ENCODE data around the gene TMEM129.
A peak's percentile ranks its signal among the peaks of the same experiment; 100 is the strongest.

TMEM129 gene

DNA sequence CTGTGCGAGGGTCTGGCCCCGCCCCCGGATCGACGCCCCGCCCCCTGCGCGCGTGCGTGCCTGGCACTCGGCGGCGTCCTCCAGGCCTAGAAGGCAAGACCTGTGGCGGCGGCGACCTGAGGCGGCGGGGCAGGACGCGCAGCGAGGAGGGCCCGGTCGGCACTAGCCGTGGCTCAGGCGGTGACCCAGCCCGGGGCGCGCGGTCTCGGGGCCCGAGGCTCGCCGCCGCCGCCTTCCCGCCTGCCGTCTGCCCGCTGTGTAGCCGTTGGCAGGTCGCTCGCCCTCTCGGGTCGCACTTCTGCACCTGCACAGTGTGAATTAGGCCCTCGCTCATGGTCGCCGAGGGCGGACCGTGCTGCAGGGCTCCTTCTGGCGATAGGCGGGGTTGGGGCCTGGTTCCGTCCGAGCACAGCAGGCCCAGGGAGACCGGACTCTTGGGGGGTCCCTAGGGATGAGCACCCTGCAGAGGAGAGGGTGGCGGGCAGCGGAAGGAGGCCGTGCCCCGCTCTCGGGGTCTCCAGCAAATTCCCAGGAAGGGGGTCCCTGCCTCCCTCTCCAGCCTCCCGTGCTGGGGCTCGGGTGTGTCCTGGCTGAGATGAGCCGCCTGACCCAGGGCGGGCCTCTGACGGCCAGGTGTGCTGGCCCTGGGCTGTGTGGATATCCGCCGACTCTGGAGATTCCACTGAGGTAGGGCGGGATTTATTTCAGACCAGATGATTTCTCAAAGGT is 36.5 kb downstream of the TMEM129 start:
- H3K56ac ChIP-seq (ENCODE audit: low read length): peak overlapping the region; percentile 79
- no peak for DNase-seq

GRCh38 chr4:1683736-1684505 is 37.2 kb downstream of the TMEM129 start, which contains the start of gene FAM53A:
TSS of gene FAM53A (minus strand) at chr4:1684313. CDS start at chr4:1668741, 15,572 bp downstream.
- Histone ChIP-seq H3K27ac (ENCODE audit: low read depth, low read length) (no peak within 1 kb of the TSS), H2BK15ac (replicated peaks; ENCODE audit: low read depth) (no peak within 1 kb of the TSS), H3K18ac (ENCODE audit: low read length) (peak within 1 kb of the TSS; percentile 20), H3K4me3 (ENCODE audit: low read length) (peak within 1 kb of the TSS; percentile 26), H2BK5ac (ENCODE audit: low read length) (no peak within 1 kb of the TSS), H2AK5ac (ENCODE audit: low read length) (no peak within 1 kb of the TSS), H3K56ac (ENCODE audit: low read length) (peak within 1 kb of the TSS; percentile 93), H3K27me3 (ENCODE audit: insufficient read depth, low read length, poor library complexity) (peaks cover 9% of the 10 kb centered on the region), H3K79me1 (ENCODE audit: low read length) (no peaks in the 10 kb centered on the region), H3K4ac (ENCODE audit: low read depth, low read length) (no peak within 1 kb of the TSS), H3K4me1 (ENCODE audit: control insufficient read depth, low read depth, low read length) (no peaks in the 10 kb centered on the region), H3K79me2 (ENCODE audit: control insufficient read depth, insufficient read depth, low read length) (no peaks in the 10 kb centered on the region), H2BK120ac (ENCODE audit: low read depth, low read length) (no peak within 1 kb of the TSS), H3K36me3 (ENCODE audit: control insufficient read depth, insufficient read depth, low read length) (no peaks in the 10 kb centered on the region), H3K4me2 (ENCODE audit: low read length) (peak within 1 kb of the TSS; percentile 62), H4K5ac (ENCODE audit: low read length) (no peak within 1 kb of the TSS), H3K9ac (ENCODE audit: low read length) (peak within 1 kb of the TSS; percentile 72), H4K8ac (ENCODE audit: low read depth, low read length) (no peak within 1 kb of the TSS), H3K23ac (ENCODE audit: low read length) (no peak within 1 kb of the TSS)
- no CpG with 5 or more reads among the region's 118 CpGs for WGBS (ENCODE audit: extremely low coverage, insufficient coverage, low lambda C conversion rate)
- peak; percentile 85 for DNase-seq

More for the DNA sequence above, 36.5 kb downstream of the TMEM129 start:
- no peak overlapping the region for H3K27ac ChIP-seq (ENCODE audit: low read depth, low read length)
- no peak overlapping the region for H2AK5ac ChIP-seq (ENCODE audit: low read length)
- no peaks in the 10 kb centered on the region for H3K36me3 ChIP-seq (ENCODE audit: control insufficient read depth, insufficient read depth, low read length)
- no peak overlapping the region for H4K5ac ChIP-seq (ENCODE audit: low read length)
- H3K4me3 ChIP-seq (ENCODE audit: low read length): no peak overlapping the region
- H4K8ac ChIP-seq (ENCODE audit: low read depth, low read length): no peak overlapping the region
- H3K27me3 ChIP-seq (ENCODE audit: insufficient read depth, low read length, poor library complexity): peaks cover 9% of the 10 kb centered on the region
- no peaks in the 10 kb centered on the region for H3K4me1 ChIP-seq (ENCODE audit: control insufficient read depth, low read depth, low read length)
- H3K79me2 ChIP-seq (ENCODE audit: control insufficient read depth, insufficient read depth, low read length): no peaks in the 10 kb centered on the region
- H3K4ac ChIP-seq (ENCODE audit: low read depth, low read length): no peak overlapping the region
- no CpG with 5 or more reads among the region's 66 CpGs for WGBS (ENCODE audit: extremely low coverage, insufficient coverage, low lambda C conversion rate)
- H3K23ac ChIP-seq (ENCODE audit: low read length): no peak overlapping the region
- no peak overlapping the region for H2BK5ac ChIP-seq (ENCODE audit: low read length)
- H2BK120ac ChIP-seq (ENCODE audit: low read depth, low read length): no peak overlapping the region
- no peaks in the 10 kb centered on the region for H3K79me1 ChIP-seq (ENCODE audit: low read length)
- H3K9ac ChIP-seq (ENCODE audit: low read length): peak overlapping the region; percentile 40
- H2BK15ac ChIP-seq (replicated peaks; ENCODE audit: low read depth): no peak overlapping the region
- peak overlapping the region; percentile 25 for H3K4me2 ChIP-seq (ENCODE audit: low read length)
- no peak overlapping the region for H3K18ac ChIP-seq (ENCODE audit: low read length)

DNA sequence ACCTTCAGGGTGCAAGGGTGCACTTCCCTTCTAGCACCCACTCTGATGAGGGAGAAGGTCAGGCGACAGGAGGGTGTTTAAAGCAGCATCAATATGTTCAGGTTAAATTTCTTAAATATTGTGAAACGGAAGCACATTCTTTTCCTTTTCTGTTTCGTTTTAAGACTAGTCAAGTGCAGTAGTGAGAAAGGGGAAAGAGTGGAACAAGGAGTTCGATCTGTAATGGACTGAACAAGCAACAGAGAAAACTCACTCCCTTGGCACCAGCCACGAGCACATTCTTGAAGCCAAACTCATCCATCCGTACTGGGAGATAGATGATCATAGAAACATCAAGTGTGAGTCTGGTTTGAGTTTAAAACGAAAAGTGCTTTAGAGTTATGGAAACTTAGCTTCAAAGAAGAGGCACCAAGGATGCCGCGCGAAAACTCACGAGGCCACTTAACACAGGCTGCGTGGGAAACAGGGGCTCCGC is 37.8 kb downstream of the TMEM129 start:
- H2BK15ac ChIP-seq (replicated peaks; ENCODE audit: low read depth): no peak overlapping the region
- H3K36me3 ChIP-seq (ENCODE audit: control insufficient read depth, insufficient read depth, low read length): no peaks in the 10 kb centered on the region
- no peaks in the 10 kb centered on the region for H3K79me1 ChIP-seq (ENCODE audit: low read length)
- H3K4me1 ChIP-seq (ENCODE audit: control insufficient read depth, low read depth, low read length): no peaks in the 10 kb centered on the region
- DNase-seq: no peak
- H3K18ac ChIP-seq (ENCODE audit: low read length): peak overlapping the region; percentile 20
- H4K5ac ChIP-seq (ENCODE audit: low read length): no peak overlapping the region
- H3K27me3 ChIP-seq (ENCODE audit: insufficient read depth, low read length, poor library complexity): peaks cover 9% of the 10 kb centered on the region
- H2BK5ac ChIP-seq (ENCODE audit: low read length): no peak overlapping the region
- no peaks in the 10 kb centered on the region for H3K79me2 ChIP-seq (ENCODE audit: control insufficient read depth, insufficient read depth, low read length)
- no peak overlapping the region for H3K4ac ChIP-seq (ENCODE audit: low read depth, low read length)
- peak overlapping the region; percentile 93 for H3K56ac ChIP-seq (ENCODE audit: low read length)
- peak overlapping the region; percentile 62 for H3K4me2 ChIP-seq (ENCODE audit: low read length)
- no peak overlapping the region for H3K23ac ChIP-seq (ENCODE audit: low read length)
- WGBS (ENCODE audit: extremely low coverage, insufficient coverage, low lambda C conversion rate): no CpG with 5 or more reads among the region's 13 CpGs
- H3K27ac ChIP-seq (ENCODE audit: low read depth, low read length): no peak overlapping the region
- no peak overlapping the region for H2AK5ac ChIP-seq (ENCODE audit: low read length)
- H4K8ac ChIP-seq (ENCODE audit: low read depth, low read length): no peak overlapping the region
- H2BK120ac ChIP-seq (ENCODE audit: low read depth, low read length): no peak overlapping the region
- H3K9ac ChIP-seq (ENCODE audit: low read length): peak overlapping the region; percentile 72
- H3K4me3 ChIP-seq (ENCODE audit: low read length): no peak overlapping the region

DNA sequence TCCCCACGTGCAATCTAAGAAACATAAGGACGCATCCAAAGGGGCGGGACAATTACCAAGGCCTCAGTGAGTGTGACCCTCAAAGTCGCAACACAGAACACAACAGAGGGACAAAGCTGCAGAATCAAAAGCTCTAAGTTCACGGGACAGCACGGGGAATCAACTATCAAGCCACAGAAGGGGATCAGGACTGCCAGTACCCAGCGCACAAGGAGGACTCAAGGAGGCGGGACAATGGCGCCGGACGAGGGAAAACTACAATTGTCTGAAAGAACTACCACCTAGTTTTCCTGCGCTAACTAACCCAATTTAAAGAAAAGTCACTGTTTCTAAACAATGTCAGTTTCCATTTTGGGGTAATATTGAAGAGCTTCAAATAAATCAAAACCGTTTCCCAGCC is 38.3 kb downstream of the TMEM129 start:
- Histone ChIP-seq H3K4me1 (ENCODE audit: control insufficient read depth, low read depth, low read length) (no peaks in the 10 kb centered on the region), H2AK5ac (ENCODE audit: low read length) (no peak overlapping the region), H2BK120ac (ENCODE audit: low read depth, low read length) (no peak overlapping the region), H3K4me2 (ENCODE audit: low read length) (no peak overlapping the region), H3K23ac (ENCODE audit: low read length) (no peak overlapping the region), H2BK5ac (ENCODE audit: low read length) (no peak overlapping the region), H3K4ac (ENCODE audit: low read depth, low read length) (no peak overlapping the region), H3K27me3 (ENCODE audit: insufficient read depth, low read length, poor library complexity) (peaks cover 9% of the 10 kb centered on the region), H3K56ac (ENCODE audit: low read length) (no peak overlapping the region), H3K9ac (ENCODE audit: low read length) (no peak overlapping the region), H2BK15ac (replicated peaks; ENCODE audit: low read depth) (no peak overlapping the region), H4K5ac (ENCODE audit: low read length) (no peak overlapping the region), H3K18ac (ENCODE audit: low read length) (no peak overlapping the region), H3K4me3 (ENCODE audit: low read length) (no peak overlapping the region), H3K27ac (ENCODE audit: low read depth, low read length) (no peak overlapping the region), H3K36me3 (ENCODE audit: control insufficient read depth, insufficient read depth, low read length) (no peaks in the 10 kb centered on the region), H3K79me2 (ENCODE audit: control insufficient read depth, insufficient read depth, low read length) (no peaks in the 10 kb centered on the region), H3K79me1 (ENCODE audit: low read length) (no peaks in the 10 kb centered on the region), H4K8ac (ENCODE audit: low read depth, low read length) (no peak overlapping the region)
- DNase-seq: no peak
- no CpG with 5 or more reads among the region's 13 CpGs for WGBS (ENCODE audit: extremely low coverage, insufficient coverage, low lambda C conversion rate)

DNA sequence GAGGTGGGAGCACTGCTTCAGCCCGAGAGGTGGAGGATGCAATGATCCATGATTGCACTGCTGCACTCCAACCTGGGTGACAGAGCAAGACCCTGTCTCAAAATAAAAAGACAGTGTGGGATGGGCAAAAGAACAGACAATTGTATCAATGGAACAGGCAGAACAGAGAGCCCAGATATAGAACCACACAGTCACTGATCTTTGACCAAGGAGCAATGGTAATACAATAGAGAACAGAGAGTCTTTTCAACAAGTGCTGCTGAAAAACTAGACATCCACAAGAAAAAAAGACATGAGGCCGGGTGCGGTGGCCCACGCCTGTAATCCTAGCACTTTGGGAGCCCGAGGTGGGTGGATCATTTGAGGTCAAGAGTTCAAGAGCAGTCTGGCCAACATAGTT is 42.9 kb downstream of the TMEM129 start:
- Histone ChIP-seq H2AK5ac (ENCODE audit: low read length) (no peak overlapping the region), H3K79me1 (ENCODE audit: low read length) (no peaks in the 10 kb centered on the region), H2BK5ac (ENCODE audit: low read length) (no peak overlapping the region), H3K9ac (ENCODE audit: low read length) (no peak overlapping the region), H4K5ac (ENCODE audit: low read length) (no peak overlapping the region), H3K56ac (ENCODE audit: low read length) (no peak overlapping the region), H3K4ac (ENCODE audit: low read depth, low read length) (no peak overlapping the region), H3K79me2 (ENCODE audit: control insufficient read depth, insufficient read depth, low read length) (no peaks in the 10 kb centered on the region), H3K27me3 (ENCODE audit: insufficient read depth, low read length, poor library complexity) (peaks cover 6% of the 10 kb centered on the region), H3K23ac (ENCODE audit: low read length) (no peak overlapping the region), H3K4me1 (ENCODE audit: control insufficient read depth, low read depth, low read length) (no peaks in the 10 kb centered on the region), H3K36me3 (ENCODE audit: control insufficient read depth, insufficient read depth, low read length) (no peaks in the 10 kb centered on the region), H2BK120ac (ENCODE audit: low read depth, low read length) (no peak overlapping the region), H2BK15ac (replicated peaks; ENCODE audit: low read depth) (no peak overlapping the region), H3K4me2 (ENCODE audit: low read length) (no peak overlapping the region), H3K4me3 (ENCODE audit: low read length) (no peak overlapping the region), H3K27ac (ENCODE audit: low read depth, low read length) (no peak overlapping the region), H4K8ac (ENCODE audit: low read depth, low read length) (no peak overlapping the region), H3K18ac (ENCODE audit: low read length) (no peak overlapping the region)
- no peak for DNase-seq
- WGBS (ENCODE audit: extremely low coverage, insufficient coverage, low lambda C conversion rate): no CpG with 5 or more reads among the region's 5 CpGs

Measured in mesendoderm (in vitro differentiated cells).